ENCODE data around the gene IFNGR2. TPM values are rescaled to one million over a fixed set of nuclear protein-coding genes. Genes with fewer than 3 reads are reported as not detected.
"Not testable (repeated sequence)": the region's sequence is repeated elsewhere in the genome, so short reads cannot be mapped to it uniquely, and the experiment has no call there.

Gene IFNGR2
- total and polyA plus RNA-seq, 2 of the 13 experiments (the other 11 are each of a cell fraction or from before 2014, with no cell fraction given) = 61.3 to 117 TPM

- no peak for TF ChIP-seq KDM5A (IDR thresholded peaks at IDR 0.05; ENCODE audit: borderline replicate concordance, low read length)
- TF ChIP-seq SP2 (CRISPR knock-in tag; IDR thresholded peaks at IDR 0.05) = no peak
- TF ChIP-seq GATAD1 (CRISPR knock-in tag; IDR thresholded peaks at IDR 0.05) = no peak
- TF ChIP-seq ZFP37 (CRISPR knock-in tag; IDR thresholded peaks at IDR 0.05; ENCODE audit: borderline replicate concordance) = no peak
- no peak for TF ChIP-seq RFX1 (IDR thresholded peaks at IDR 0.05)
Measured at GRCh38 chr21:33444499-33444898, 41.3 kb downstream of the IFNGR2 start (continued).

GRCh38 chr21:33446620-33447019 lies 43.4 kb downstream of the IFNGR2 start:
- H3K9me3 ChIP-seq (ENCODE audit: low read length); H3K27ac ChIP-seq (ENCODE audit: extremely low read length, insufficient read depth, low read length); H3K4me2 ChIP-seq (ENCODE audit: low read depth, low read length); H3K4me1 ChIP-seq (ENCODE audit: insufficient read depth, low read length); BruUV-seq (replicated peaks); H4K20me1 ChIP-seq (ENCODE audit: insufficient read depth, low read length); DNase-seq (ENCODE audit: low spot score); POLR2A ChIA-PET; H2AFZ ChIP-seq (ENCODE audit: low read length); H3K27me3 ChIP-seq (ENCODE audit: control insufficient read depth in 1 of 2, insufficient read depth in 2 of 2, low read length in 2 of 2); H3K79me2 ChIP-seq (ENCODE audit: insufficient read depth, low read length); H3K36me3 ChIP-seq (replicated peaks in 1 of 2; ENCODE audit: control insufficient read depth in 1 of 2, insufficient read depth in 2 of 2, low read length in 2 of 2); H3K9ac ChIP-seq (ENCODE audit: insufficient read depth, low read depth, low read length); ATAC-seq; H3K4me3 ChIP-seq (replicated peaks in 1 of 3; ENCODE audit: insufficient read depth in 1 of 3, low read depth in 2 of 3, low read length in 3 of 3); CTCF ChIA-PET (ENCODE audit: low intra/inter-chr PET ratio, low total read pairs); FAIRE-seq: not testable (repeated sequence)
- in situ Hi-C loops (cut with HindIII; ENCODE audit: extremely low pct_ligation_motif_present, low pct_unique_long_range_greater_than_20kb) = loop anchor here (5.0 to 10.0 kb wide), 2 partner anchors 102 to 249 kb away; no protein-coding TSS in a partner anchor
- intact Hi-C loops (cut with micrococcal nuclease; ENCODE audit: unreplicated experiment) = loop anchor here (5.0 kb wide), 2 partner anchors 161 to 319 kb away; no protein-coding TSS in a partner anchor
- WGBS (ENCODE audit: low lambda C conversion rate) = over 99% methylated on average over 6 of the region's 6 CpGs

- H3K4me2 ChIP-seq (ENCODE audit: low read depth, low read length) = no peak overlapping the region
- ChIA-PET CTCF (ENCODE audit: low intra/inter-chr PET ratio, low total read pairs) (no interaction called here), POLR2A (no interaction called here)
- H3K79me2 ChIP-seq (ENCODE audit: insufficient read depth, low read length) = no peaks in the 10 kb centered on the region
- H4K20me1 ChIP-seq (ENCODE audit: insufficient read depth, low read length) = no peaks in the 10 kb centered on the region
- H3K27ac ChIP-seq (ENCODE audit: extremely low read length, insufficient read depth, low read length) = no peak overlapping the region
- H3K4me1 ChIP-seq (ENCODE audit: insufficient read depth, low read length) = peaks cover 14% of the 10 kb centered on the region
- in situ Hi-C loops (cut with HindIII; ENCODE audit: extremely low pct_ligation_motif_present, low pct_unique_long_range_greater_than_20kb) = loop anchor here (5.0 to 10.0 kb wide), 2 partner anchors 105 to 252 kb away; no protein-coding TSS in a partner anchor
- H3K9me3 ChIP-seq (ENCODE audit: low read length) = no peaks in the 10 kb centered on the region
- DNase-seq (ENCODE audit: low spot score) (no peak), ATAC-seq (no peak), FAIRE-seq (no peak)
- H3K36me3 ChIP-seq (replicated peaks in 1 of 2; ENCODE audit: control insufficient read depth in 1 of 2, insufficient read depth in 2 of 2, low read length in 2 of 2) = peaks cover 0 to 3% of the 10 kb centered on the region in 2 experiments; a peak in 2 of 5 replicates
- no peak overlapping the region for H3K9ac ChIP-seq (ENCODE audit: insufficient read depth, low read depth, low read length)
- no TSS peak for BruUV-seq (replicated peaks)
- H2AFZ ChIP-seq (ENCODE audit: low read length) = no peak overlapping the region
- no peaks in the 10 kb centered on the region for H3K27me3 ChIP-seq (ENCODE audit: control insufficient read depth in 1 of 2, insufficient read depth in 2 of 2, low read length in 2 of 2)
- no peak overlapping the region for H3K4me3 ChIP-seq (replicated peaks in 1 of 3; ENCODE audit: insufficient read depth in 1 of 3, low read depth in 2 of 3, low read length in 3 of 3)
- intact Hi-C loops (cut with micrococcal nuclease; ENCODE audit: unreplicated experiment) = loop anchor here (5.0 kb wide), 2 partner anchors 158 to 322 kb away; no protein-coding TSS in a partner anchor
- WGBS (ENCODE audit: low lambda C conversion rate) = 96% methylated on average over 4 of the region's 4 CpGs
- TF ChIP-seq ZBTB20 (CRISPR knock-in tag; IDR thresholded peaks at IDR 0.05; ENCODE audit: borderline replicate concordance, low read depth) = no peak
- TF ChIP-seq SMYD3 (CRISPR knock-in tag; IDR thresholded peaks at IDR 0.05) = no peak
- no peak for TF ChIP-seq ZNF441 (CRISPR knock-in tag; IDR thresholded peaks at IDR 0.05; ENCODE audit: borderline replicate concordance)
- TF ChIP-seq ZNF232 (CRISPR knock-in tag; IDR thresholded peaks at IDR 0.05; ENCODE audit: borderline replicate concordance) = no peak
- no peak for TF ChIP-seq ZNF761 (CRISPR knock-in tag; conservative IDR thresholded peaks at IDR 0.05)
- TF ChIP-seq ZFP82 (CRISPR knock-in tag; IDR thresholded peaks at IDR 0.05; ENCODE audit: borderline replicate concordance) = no peak
- TF ChIP-seq ZBTB1 (CRISPR knock-in tag; IDR thresholded peaks at IDR 0.05; ENCODE audit: borderline replicate concordance) = no peak
- no peak for TF ChIP-seq BCLAF1 (IDR thresholded peaks at IDR 0.05)
- TF ChIP-seq TEAD3 (CRISPR knock-in tag; optimal IDR thresholded peaks at IDR 0.05; ENCODE audit: borderline replicate concordance) = no peak
- no peak for TF ChIP-seq CREB3 (CRISPR knock-in tag; IDR thresholded peaks at IDR 0.05)
Measured at GRCh38 chr21:33449616-33450015, 46.4 kb downstream of the IFNGR2 start.

All from HepG2 (cell line).